Measurements from ENCODE around the gene CNTFR. TPM values are rescaled to one million over a fixed set of nuclear protein-coding genes. Genes with fewer than 3 reads are reported as not detected.
A peak's percentile ranks its signal among the peaks of the same experiment; 100 is the strongest.

CNTFR gene
- total RNA-seq, 2 donors from 2014 or later, result 2.7 to 13.3 TPM

DNA sequence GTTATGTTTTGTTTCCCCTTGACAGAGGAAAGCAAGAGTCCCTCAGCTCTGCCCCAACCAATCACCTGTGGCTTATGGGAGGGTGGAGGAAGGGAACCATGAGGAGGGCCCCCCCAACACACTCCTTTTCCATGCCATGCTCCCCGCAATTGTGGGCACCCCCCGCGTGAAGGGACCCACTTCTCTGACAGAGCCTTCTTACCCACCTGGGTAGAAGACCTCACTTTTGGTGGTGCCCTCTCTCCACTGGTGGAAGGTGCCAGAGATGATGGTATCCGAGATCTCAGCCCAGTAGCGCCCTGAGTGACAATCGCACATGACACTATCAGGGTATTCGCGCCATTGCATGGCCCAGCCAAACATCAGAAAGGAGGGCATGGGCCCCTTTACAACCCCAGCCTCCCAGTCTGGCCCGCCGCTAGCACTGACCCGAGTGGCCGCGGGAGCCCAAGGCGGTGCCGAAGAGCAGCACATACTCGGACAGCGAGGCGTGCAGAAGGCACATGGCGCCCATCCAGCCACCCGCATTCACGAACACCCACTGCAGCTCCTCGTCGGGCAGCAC lies 47.3 kb upstream of the CNTFR start:
- H3K9me3 ChIP-seq, result no peaks in the 10 kb centered on the region
- WGBS, result 7% methylated on average over 23 of the region's 23 CpGs
- H3K4me3 ChIP-seq, result peak overlapping the region; percentile 74 to 76
- intact Hi-C loops (cut with DNase I), result loop anchor here (2.0 kb wide), 1 partner anchor 24 kb away; the partner anchor contains the start of gene RPP25L
- no peaks in the 10 kb centered on the region for H3K27me3 ChIP-seq (replicated peaks; ENCODE audit: insufficient read depth)
- H3K4me1 ChIP-seq (replicated peaks), result no peaks in the 10 kb centered on the region
- DNase-seq (ENCODE audit: low spot score), result no peak
- TF ChIP-seq POLR2AphosphoS5 (IDR thresholded peaks at IDR 0.05) (no peak), POLR2A (IDR thresholded peaks at IDR 0.05) (no peak)
- TF ChIP-seq, protein P1, sequence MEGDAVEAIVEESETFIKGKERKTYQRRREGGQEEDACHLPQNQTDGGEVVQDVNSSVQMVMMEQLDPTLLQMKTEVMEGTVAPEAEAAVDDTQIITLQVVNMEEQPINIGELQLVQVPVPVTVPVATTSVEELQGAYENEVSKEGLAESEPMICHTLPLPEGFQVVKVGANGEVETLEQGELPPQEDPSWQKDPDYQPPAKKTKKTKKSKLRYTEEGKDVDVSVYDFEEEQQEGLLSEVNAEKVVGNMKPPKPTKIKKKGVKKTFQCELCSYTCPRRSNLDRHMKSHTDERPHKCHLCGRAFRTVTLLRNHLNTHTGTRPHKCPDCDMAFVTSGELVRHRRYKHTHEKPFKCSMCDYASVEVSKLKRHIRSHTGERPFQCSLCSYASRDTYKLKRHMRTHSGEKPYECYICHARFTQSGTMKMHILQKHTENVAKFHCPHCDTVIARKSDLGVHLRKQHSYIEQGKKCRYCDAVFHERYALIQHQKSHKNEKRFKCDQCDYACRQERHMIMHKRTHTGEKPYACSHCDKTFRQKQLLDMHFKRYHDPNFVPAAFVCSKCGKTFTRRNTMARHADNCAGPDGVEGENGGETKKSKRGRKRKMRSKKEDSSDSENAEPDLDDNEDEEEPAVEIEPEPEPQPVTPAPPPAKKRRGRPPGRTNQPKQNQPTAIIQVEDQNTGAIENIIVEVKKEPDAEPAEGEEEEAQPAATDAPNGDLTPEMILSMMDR (IDR thresholded peaks at IDR 0.05), result no peak
- H3K36me3 ChIP-seq, result no peaks in the 10 kb centered on the region
- H3K27ac ChIP-seq, result peak overlapping the region; percentile 78 to 87

DNA sequence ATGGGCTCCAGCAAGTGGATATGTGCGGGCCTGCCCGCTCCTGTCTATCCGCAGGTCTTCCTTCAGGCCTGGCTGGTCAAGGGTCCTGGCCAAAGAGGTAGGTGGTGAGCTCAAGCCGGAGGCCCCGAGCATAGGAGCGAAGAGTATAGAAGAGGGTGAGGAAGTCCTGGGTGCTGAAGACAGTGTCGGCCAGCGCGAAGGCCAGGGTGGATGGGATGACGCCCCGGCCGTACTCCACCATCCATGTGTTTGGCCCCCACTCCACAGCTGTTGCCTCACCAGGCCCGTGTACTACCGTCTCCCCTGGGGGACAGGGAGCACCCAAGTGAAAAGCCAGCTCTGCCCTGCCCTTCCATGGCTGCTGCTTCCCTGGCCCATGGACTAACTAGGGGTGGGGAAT lies 46.0 kb upstream of the CNTFR start:
- intact Hi-C loops (cut with DNase I), result no loop called here
- WGBS, result 91% methylated on average over 14 of the region's 14 CpGs
- no peaks in the 10 kb centered on the region for H3K36me3 ChIP-seq
- H3K27ac ChIP-seq, result no peak overlapping the region
- no peak for DNase-seq (ENCODE audit: low spot score)
- no peaks in the 10 kb centered on the region for H3K9me3 ChIP-seq
- TF ChIP-seq POLR2AphosphoS5 (IDR thresholded peaks at IDR 0.05), result no peak
- TF ChIP-seq POLR2A (IDR thresholded peaks at IDR 0.05), result no peak
- TF ChIP-seq, protein P1 (IDR thresholded peaks at IDR 0.05), result no peak
- H3K27me3 ChIP-seq (replicated peaks; ENCODE audit: insufficient read depth), result no peaks in the 10 kb centered on the region
- H3K4me1 ChIP-seq (replicated peaks), result no peaks in the 10 kb centered on the region
- H3K4me3 ChIP-seq, result no peak overlapping the region

DNA sequence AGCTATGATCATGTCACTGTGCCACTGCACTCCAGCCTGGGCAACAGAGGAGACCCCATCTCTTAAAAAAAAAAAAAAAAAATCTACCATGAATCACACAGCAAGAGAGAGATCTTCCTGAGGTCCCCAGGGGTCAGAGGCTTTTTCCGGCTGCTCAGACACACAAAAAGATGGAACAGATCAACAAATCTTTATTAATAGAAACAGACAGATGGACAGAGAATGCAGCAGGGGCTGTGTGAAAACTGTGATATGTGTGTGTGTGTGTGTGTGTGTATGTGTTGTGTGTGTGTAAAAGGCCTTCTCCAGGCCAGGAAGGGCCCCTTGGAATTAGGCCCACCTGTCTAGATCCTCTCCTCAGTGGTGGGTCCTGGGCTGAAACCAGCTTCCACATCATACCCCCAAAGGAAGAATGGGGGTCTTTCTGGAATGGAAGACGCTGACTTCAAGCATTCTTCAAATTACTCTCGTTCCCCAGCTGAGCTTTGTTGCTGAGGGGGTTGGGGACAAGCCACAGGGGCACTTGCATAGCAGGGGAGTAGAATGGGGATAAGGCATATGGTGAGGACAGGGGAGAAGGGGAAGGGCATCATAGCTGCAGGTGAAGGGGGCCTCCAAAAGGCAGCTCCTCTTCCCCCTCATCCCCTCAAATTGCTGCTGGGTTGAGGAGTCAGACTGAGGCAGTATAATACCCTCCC lies 45.2 kb upstream of the CNTFR start:
- H3K36me3 ChIP-seq, result no peaks in the 10 kb centered on the region
- no peak overlapping the region for H3K4me3 ChIP-seq
- no peaks in the 10 kb centered on the region for H3K9me3 ChIP-seq
- H3K27me3 ChIP-seq (replicated peaks; ENCODE audit: insufficient read depth), result no peaks in the 10 kb centered on the region
- DNase-seq (ENCODE audit: low spot score), result no peak
- no peaks in the 10 kb centered on the region for H3K4me1 ChIP-seq (replicated peaks)
- no peak overlapping the region for H3K27ac ChIP-seq
- no peak for TF ChIP-seq POLR2A (IDR thresholded peaks at IDR 0.05)
- TF ChIP-seq, protein P1 (IDR thresholded peaks at IDR 0.05), result no peak
- TF ChIP-seq POLR2AphosphoS5 (IDR thresholded peaks at IDR 0.05), result no peak
- intact Hi-C loops (cut with DNase I), result no loop called here
- WGBS, result 88% methylated on average over 3 of the region's 3 CpGs

DNA sequence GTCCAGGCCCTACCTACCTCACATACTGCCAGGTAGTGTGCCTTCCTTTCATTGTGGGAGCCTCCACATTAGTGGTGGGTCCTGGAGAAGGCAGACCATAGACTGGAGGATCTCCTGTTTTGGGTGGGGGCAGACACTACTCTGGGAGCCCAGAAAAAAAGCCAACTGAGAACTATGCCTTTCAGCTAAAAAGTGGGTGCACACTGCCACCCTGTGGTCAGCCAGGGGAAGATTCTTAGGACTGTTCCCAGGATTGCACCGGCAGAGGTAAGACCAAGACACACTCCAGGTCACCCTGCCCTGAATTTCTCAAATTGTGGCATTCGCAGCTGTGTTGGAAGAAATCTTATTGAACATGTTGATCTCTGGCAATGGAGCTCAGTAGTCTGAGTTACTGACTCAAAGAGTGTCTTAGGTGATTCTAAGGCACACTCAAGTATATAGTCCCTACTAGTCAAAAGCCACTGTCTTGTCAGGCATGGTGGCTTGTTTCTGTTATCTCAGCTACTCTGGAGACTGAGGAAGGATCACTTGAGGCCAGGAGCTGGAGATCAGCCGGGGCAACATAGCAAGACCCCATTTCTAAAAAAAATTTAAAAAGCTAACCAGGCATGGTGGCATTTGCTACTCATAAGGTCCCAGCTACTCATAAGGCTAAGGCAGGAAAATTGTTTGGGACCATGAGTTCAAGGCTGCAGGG lies 44.5 kb upstream of the CNTFR start:
- H3K36me3 ChIP-seq, result no peaks in the 10 kb centered on the region
- intact Hi-C loops (cut with DNase I), result no loop called here

More for the DNA sequence above, 44.5 kb upstream of the CNTFR start:
- WGBS, result 30% methylated on average over 3 of the region's 3 CpGs
- no peak overlapping the region for H3K4me3 ChIP-seq
- H3K27me3 ChIP-seq (replicated peaks; ENCODE audit: insufficient read depth), result no peaks in the 10 kb centered on the region
- no peaks in the 10 kb centered on the region for H3K9me3 ChIP-seq
- no peak overlapping the region for H3K27ac ChIP-seq
- peak; percentile 53 for TF ChIP-seq POLR2AphosphoS5 (IDR thresholded peaks at IDR 0.05)
- TF ChIP-seq, protein P1 (IDR thresholded peaks at IDR 0.05), result peak; percentile 54 to 84 (median 80)
- no peak for TF ChIP-seq POLR2A (IDR thresholded peaks at IDR 0.05)
- DNase-seq (ENCODE audit: low spot score), result peak; percentile 53
- no peaks in the 10 kb centered on the region for H3K4me1 ChIP-seq (replicated peaks)
